GM12864 (cell line): ENCODE data around the gene BICDL2.
A peak's percentile ranks its signal among the peaks of the same experiment; 100 is the strongest.

Experiments
- DNase-seq: peaks from one replicate; pipeline ENCODE4 v3.0.0-alpha.2; 2011; ENCODE audit warnings: low read depth
- H3K4me3 ChIP-seq: 2 replicates; pipeline ENCODE4 v1.5.1; 2011; ENCODE audit warnings: mild to moderate bottlenecking, low read depth, low read length, control low read depth
- CTCF ChIP-seq: IDR thresholded peaks from 2 replicates; pipeline ENCODE4 v1.5.1; 2011; ENCODE audit warnings: low read depth, mild to moderate bottlenecking, moderate library complexity, low read length, control low read depth, inconsistent platforms; ENCODE audit errors: missing control alignments

Gene BICDL2

GRCh38 chr16:3004319-3004718, 32.4 kb downstream of the BICDL2 start:
- H3K4me3 ChIP-seq, result no peak overlapping the region; the same call in 1 of the 2 replicates
- DNase-seq, result no peak
- TF ChIP-seq CTCF, result no peak

DNA sequence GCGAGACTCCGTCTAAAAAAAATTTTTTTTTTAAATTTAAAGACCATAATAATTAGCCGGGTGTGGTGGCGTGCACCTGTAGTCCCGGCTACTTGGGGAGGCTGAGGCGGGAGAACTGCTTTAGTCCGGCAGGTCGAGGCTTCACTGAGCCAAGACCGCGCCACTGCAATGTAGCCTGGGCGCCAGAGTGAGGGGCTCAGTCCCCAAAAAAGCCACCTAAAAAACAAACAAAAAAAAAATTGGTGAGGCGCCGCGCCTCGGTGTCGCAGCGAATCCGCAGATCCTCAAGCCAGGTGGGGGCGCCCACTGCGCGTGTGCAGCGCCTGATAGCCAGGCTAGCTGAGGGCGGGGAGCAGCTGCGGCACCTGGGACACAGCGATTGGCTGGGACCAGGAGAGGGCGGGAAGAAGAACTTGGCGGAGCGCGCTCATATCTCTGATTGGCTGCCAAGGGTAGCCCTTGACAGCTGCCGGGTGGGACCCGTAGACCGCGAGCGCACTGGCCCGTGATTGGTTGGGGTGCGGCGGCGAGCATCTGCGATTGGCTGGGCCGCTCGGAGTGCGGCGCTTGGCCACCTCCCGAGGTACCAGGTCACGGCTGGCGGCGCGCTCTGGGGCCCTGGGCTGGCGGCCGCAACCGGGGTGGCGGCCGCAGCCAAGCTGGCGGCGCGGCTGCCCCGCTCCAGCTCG, 33.0 kb downstream of the BICDL2 start:
- no peak overlapping the region; the same call in 1 of the 2 replicates for H3K4me3 ChIP-seq
- peak; percentile 34 for TF ChIP-seq CTCF
- DNase-seq, result peak; percentile 96

- DNase-seq, result no peak
- H3K4me3 ChIP-seq, result no peak overlapping the region
- TF ChIP-seq CTCF, result no peak
Observed at GRCh38 chr16:3001316-3001715, 35.4 kb downstream of the BICDL2 start.

- no peak for TF ChIP-seq CTCF
- H3K4me3 ChIP-seq, result no peak overlapping the region
- DNase-seq, result no peak
Observed at GRCh38 chr16:3000540-3000939, 36.2 kb downstream of the BICDL2 start.

DNA sequence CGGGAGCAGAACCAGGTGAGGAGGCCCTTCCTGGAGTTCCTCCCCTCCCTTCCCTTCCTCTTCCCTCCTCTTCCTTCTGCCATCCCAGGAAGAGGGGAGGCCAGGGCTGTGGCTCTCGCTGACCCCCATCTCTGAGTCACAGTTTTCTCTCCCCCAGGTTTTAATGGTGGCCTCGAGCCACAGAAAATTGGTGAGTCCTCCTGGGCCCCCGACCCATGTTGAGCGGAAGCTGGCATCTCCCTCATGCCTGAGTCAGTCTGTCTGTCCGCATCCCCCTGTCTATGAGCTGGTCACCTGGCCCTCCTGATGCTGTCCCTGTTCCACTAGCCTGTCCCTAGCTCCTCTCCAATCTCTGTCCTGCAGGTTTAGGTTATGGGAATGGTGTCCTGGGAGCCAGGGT, 36.8 kb downstream of the BICDL2 start:
- H3K4me3 ChIP-seq, result no peak overlapping the region
- TF ChIP-seq CTCF, result no peak
- DNase-seq, result no peak

- no peak for DNase-seq
- H3K4me3 ChIP-seq, result no peak overlapping the region
- no peak for TF ChIP-seq CTCF
Observed at GRCh38 chr16:2996298-2996697, 40.4 kb downstream of the BICDL2 start.
